Choroid plexus epithelial cell (primary cell): Measurements from ENCODE around the gene ZNF135.

Experiments
- DNase-seq: peaks from one replicate; pipeline ENCODE4 v3.0.0-alpha.2; 2010; ENCODE audit warnings: low read depth
- H3K4me3 ChIP-seq: 2 replicates; pipeline ENCODE4 v1.5.1; 2011; ENCODE audit warnings: low read depth, mild to moderate bottlenecking, control low read depth, low read length, moderate library complexity
- CTCF ChIP-seq: conservative IDR thresholded peaks from 2 replicates; pipeline ENCODE4 v1.5.1; 2011; ENCODE audit warnings: low read depth, mild to moderate bottlenecking, control low read depth, inconsistent platforms, low read length, moderate library complexity

The ZNF135 gene

GRCh38 chr19:58079792-58080191 is 20.7 kb downstream of the ZNF135 start:
- no peak for TF ChIP-seq CTCF
- H3K4me3 ChIP-seq = no peak overlapping the region

GRCh38 chr19:58083021-58083420 is 23.9 kb downstream of the ZNF135 start:
- DNase-seq = no peak
- H3K4me3 ChIP-seq = no peak overlapping the region
- TF ChIP-seq CTCF = no peak

More at GRCh38 chr19:58079792-58080191, 20.7 kb downstream of the ZNF135 start:
- no peak for DNase-seq

- no peak for TF ChIP-seq CTCF
- H3K4me3 ChIP-seq = no peak overlapping the region
- DNase-seq = no peak
These were observed 25.7 kb downstream of the ZNF135 start for GRCh38 chr19:58084596-58085347.

- DNase-seq = no peak
- no peak for TF ChIP-seq CTCF
- no peak overlapping the region for H3K4me3 ChIP-seq
These were observed 26.3 kb downstream of the ZNF135 start for GRCh38 chr19:58085348-58085875.

DNA sequence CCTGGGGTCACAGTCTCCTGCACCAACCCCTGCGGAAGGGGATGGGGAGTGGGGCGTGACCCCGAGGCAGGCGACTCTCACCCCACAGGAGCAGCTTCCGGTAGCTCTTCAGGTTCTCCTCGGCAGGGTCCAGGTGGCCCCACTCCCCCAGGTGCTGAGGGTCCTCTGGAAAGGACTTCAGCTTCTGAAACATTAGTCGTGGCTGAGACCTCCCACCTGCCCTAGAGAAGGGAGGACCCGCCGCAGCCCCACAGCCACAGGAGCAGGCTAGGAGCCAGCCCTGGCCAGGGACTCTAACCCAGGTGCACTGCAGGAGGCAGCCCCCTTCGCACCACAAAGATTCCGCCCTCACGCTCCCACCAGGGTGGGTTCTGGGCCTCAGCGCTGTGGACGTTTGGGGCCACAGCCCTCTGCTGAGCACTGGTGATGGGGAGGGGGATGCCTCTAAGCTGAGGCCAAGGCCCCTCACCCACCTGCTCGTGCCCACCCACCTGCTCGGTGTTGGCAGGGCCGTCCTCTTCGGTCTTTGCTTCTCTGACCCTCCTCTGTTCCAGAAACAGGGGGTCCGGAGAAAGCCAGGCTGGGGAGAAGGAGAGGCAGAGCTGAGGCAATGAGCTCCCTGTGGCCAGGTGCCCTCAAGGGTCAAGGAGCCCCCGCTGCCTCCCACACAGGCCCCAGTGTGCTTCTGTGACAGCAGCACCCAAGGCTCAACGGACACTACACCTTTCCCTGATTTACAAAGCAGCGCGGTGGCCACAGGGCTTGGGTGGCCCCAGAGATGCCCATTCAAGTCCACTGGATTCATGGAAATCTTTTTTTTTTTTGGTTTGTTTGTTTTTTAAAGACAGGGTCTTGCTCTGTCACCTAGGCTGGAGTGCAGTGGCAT is 28.0 kb downstream of the ZNF135 start:
- H3K4me3 ChIP-seq = no peak overlapping the region
- DNase-seq = no peak
- no peak for TF ChIP-seq CTCF

DNA sequence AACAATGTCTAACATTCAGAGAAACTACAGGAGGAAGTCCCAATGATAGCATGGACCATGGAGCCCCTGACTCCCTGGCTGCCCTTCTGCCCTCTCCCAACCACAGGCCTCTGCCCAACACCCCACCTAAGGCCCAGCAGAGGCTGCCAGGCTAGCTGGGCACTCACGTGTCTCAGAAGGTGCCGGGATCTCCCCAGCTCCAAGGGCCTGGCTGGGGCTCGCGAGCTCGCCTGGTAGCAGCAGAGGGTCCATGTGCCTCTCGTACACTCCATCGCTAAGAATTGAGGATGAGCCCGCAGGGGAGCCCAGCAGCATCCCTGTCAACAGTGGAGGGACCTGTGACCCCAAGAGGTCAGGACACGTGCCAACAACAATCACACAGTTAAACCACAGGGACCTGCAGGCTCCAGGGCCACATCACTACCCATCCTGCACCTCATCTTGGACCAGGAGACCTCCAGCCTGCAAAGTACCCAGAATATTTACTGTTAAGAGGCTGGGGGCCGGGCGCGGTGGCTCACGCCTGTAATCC is 29.5 kb downstream of the ZNF135 start:
- no peak for DNase-seq
- no peak overlapping the region for H3K4me3 ChIP-seq
- TF ChIP-seq CTCF = no peak
